HG02885 (cell line): Measurements from ENCODE around the gene IRAK1.

Experiments used
- ATAC-seq: cut with Tn5 transposase; IDR thresholded peaks from one replicate; pipeline ENCODE4 v1.9.1; 2021; ENCODE audit warnings: mild to moderate bottlenecking; ENCODE audit not compliant: unreplicated experiment, poor library complexity

IRAK1 gene

DNA sequence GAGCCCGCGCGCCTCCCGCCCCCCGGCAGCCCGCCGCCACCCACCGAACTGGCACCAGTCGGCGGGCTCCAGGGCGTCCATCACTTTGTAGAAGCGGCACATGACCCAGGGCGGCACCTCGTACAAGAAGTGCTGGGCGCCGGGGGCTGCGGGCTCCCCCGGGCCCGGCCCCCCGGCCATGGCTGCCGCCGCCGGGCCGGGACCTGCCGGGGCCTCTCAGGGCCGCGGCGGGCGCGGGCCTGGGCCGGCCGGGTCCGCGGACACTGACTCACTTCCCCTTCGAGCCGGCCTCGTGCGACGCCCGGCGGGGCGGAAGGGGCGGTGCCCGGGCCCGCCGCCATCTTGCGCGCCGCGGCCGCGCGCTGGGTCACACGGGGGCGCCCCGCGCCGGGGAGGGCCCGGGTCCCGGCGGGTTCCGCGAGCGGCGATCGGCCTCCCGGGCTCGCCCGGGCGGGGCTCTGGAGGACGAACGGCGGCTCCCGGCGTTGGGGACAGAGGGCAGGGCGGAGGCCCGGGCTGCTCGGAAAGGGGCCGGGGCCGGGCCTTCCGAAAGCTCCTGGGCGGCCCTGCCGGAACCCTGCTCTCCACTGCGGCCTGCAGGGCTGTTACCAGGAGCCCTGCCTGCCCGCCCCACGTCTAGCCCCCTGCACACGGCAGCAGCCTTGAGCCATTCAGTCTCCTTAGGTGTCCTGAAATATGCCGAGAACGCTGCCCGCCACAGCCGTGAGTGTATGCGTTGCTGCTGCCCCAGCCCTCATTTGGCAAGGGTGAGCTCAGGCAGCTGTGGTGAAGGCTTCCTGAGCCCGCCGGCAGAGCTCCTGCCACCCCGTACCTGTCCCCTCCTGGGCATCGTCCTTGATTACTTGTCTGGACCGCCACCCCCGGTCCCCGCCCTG lies at the start of gene IRAK1:
Gene IRAK1 (minus strand): TSS at position 270 of the 896 bp plus-strand sequence. CDS start 90 bp downstream, at position 180.
- peak; percentile 72 for ATAC-seq

DNA sequence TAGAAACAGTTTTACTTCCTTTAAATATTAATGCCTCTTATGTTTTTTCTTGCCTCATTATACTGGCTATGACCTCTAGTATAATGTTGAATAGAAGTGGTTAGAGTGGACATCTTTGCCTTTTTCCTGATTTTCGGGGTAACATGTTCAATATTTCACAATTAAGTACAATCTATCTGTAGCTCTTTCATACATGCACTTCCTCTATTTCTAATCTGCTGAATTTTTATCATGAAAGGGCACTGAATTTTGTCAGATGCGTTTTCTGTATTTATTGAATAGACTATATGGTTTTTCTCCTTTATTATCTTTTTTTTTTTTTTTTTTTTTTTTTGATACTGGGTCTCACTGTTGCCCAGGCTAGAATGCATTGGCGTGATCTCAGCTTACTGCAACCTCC lies 48.9 kb upstream of the IRAK1 start:
- no peak for ATAC-seq

DNA sequence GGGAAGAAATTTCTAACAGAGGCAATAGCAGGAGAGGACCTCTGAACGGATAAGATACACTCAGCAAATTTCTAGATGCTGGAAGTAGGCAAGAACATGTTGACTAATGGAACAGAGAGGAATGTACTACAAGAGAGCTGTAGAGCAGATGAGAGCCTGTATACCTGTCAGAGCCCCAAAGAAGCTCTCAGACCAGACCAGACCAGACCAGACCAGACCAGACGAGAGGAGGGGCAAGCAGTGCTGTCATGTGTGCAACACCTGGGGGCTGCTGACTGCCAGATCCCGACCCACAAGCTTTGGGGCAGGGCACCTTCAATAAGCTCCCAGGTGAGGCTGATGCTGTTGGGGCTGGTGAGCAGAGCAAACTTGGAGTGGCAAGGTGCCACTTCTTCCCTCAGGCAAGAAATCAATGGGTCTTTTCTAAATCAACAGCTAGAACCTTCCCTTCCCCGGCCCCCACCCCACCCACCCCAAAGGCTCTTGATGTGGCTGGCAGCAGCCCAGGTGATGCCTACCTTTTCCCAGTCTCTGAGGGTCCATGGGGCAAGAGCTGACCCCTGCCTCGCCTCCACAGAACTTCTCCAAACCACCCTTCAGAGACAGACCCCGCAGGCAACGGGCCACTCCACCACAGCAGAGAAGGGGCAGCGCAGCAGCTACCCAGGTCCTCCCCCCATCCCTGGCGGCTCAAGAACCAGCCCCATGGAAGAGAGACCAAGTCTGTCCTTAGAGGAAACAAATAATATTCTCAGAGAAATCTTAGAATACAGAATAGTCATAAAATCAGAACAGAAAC lies 45.1 kb upstream of the IRAK1 start:
- ATAC-seq = no peak

DNA sequence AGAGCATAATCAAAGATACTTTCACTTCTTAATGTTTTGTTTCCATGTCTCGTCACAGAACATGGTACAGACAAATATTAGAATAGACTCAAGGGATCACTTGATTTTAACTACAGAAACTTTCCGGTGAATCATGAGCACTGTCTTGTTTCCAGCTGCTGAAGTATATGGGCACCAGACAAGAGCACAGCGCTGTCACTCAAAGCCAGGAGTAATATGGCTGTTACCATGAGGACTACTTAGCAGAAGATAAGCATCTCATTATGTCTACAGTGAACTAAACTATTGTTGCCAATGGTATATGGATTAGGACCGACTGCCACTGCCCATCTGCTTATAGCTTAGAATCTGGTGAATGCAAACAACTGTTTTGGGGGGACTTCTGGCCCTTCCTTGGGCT lies 43.5 kb upstream of the IRAK1 start:
- no peak for ATAC-seq

DNA sequence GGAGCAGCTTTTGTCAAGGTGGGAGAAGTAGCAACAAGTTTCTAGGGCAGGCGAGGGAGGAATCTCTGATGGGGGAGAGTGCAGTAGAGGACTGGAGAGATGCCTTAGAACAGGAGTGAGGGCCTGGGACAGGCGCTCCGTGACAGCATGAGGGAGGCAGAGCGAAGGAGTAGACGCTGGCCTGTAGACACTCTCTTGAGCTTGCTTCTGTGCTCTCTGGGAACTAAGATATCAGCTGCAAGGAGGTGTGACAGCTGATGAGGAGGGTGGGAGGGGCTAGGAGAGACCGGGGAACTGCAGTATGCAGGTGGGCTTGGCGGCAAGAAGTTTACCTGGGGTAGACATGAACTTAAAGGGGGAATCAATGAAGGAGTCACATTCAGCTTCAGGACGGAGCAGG lies 42.1 kb upstream of the IRAK1 start:
- no peak for ATAC-seq

- no peak for ATAC-seq
Observed at GRCh38 chrX:154059729-154060245, 40.1 kb upstream of the IRAK1 start.

DNA sequence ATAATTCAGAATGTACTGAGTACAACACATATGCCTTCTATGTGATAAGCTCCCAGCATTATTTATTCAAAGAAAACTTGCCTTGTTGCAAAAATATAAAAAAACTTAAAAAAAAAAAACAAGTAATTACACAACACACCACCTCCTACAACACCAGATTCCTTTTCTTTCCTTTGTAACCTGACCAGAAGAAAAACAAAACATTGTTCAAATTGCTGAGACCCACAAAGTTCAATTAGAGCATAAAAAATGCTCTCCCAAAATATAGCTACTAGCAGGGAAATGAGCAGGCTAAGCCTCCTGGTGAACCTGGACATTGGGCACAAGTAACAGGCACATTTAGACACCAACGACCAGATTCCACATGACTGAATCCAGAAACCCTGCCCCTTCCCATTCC lies 39.5 kb upstream of the IRAK1 start:
- ATAC-seq = no peak

GRCh38 chrX:154058214-154058997 lies 38.7 kb upstream of the IRAK1 start:
- no peak for ATAC-seq

- ATAC-seq = no peak
Observed at GRCh38 chrX:154057791-154058190, 38.1 kb upstream of the IRAK1 start.

DNA sequence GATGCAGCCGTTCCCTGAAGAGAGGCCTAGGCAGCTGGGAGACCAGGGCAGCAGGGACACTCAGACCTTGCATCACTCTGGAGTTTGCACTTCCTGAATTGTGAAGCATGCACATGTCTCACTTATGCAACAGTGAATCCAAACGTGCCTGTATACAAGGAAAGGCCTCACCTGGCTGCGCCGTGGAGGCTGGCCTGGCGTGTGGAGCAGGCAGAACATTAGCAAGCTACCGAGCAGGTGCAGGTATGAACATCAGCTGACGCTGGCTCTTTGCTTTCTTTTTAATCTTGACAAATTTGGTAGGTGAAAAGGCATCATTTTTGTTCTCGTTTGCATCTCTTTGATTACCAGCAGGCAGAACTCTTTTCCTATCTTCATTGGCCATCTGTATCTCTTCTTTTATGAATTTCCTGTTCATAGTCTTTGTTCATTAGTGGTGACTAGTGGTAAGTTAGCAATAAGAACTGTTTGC lies 37.1 kb upstream of the IRAK1 start:
- ATAC-seq = no peak

DNA sequence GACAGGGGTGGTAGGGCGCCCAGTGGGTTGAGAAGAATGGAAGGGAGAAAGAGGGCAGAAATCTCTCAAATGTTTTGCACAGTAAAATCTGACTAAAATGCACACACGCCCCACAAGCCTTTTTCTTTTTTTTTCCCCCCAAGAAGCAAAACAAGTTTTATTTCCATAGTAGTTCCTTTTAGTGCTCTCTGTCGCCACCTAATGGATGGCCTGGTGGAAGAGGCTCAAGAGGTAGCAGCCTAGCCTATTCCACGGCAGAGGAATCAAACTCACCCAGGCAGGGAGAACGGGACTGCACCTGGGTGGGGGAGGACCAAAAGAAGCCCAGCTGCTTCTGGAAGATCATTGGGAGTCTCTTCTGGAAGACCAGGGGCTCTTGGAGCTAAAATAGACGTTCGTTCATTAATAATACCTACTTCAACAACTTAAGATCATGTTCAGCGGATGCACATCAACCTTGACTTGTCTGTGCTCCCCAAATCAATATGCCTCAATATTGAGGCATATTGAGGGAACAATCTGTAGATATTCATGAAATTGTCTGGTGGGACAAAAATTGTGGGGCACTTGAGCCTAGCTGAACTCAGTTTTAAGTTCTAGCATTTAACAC lies 31.6 kb upstream of the IRAK1 start:
- ATAC-seq = no peak

- ATAC-seq = no peak
Observed at GRCh38 chrX:154050113-154050495, 30.4 kb upstream of the IRAK1 start.

GRCh38 chrX:154049209-154050112 lies 29.8 kb upstream of the IRAK1 start:
- no peak for ATAC-seq

DNA sequence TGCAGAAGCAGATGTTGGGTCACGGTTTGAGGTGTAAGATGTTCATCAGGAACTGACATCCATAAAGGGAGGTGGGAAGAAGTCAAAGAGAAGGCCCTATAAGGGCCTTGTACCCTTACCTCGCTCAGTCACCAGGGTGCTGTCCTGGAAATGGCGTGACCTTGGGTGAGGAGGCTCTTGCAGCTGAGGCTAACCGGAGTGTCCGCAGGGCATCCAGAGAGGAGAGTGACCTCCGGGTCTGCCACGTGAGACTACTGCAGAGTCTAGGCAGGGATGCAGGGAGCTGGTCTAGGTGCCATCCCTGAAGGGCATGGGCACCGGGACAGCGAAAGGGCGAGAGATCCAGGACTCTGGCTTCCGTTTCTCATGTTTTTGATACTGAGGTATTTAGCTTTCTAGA lies 28.7 kb upstream of the IRAK1 start:
- no peak for ATAC-seq

DNA sequence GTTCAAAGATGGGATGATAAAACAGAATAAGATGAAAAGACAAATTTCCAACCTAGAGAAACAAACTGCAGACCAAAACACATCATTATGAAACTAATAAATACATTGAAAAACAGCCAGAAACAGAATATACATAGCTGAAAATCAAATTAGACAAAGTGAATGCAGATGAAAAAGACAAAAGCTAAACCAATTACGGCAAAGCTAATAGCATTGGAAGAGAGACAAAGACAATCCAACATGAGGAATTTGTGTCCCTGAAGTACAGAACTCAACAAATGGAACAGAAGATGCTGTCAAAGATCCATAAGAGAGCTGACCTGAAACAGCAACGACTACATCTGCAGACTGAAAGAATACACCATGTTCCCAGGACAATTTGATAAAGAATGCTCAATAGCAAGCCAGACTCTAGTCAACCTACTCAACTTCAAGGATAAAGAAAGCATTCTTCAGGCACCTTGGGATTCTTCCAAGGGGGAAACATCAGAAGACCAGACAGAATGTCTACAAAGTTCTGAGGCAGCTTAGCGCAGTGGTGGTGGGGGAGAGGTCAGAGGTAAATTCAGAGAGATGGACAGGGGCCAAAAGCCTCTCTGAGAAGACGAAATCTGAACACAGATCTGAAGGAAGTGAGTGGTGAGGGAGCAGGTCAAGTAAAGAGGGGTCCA lies 27.4 kb upstream of the IRAK1 start:
- ATAC-seq = no peak

- no peak for ATAC-seq
Observed at GRCh38 chrX:154046031-154046781, 26.5 kb upstream of the IRAK1 start.

- no peak for ATAC-seq
Observed at GRCh38 chrX:154044091-154044490, 24.4 kb upstream of the IRAK1 start.
